HL-60 (cell line): Measurements from ENCODE around the gene BCO1.

Experiments used
- DNase-seq, 2 experiments: peaks; one replicate each; pipeline ENCODE4 v3.0.0-alpha.2; 2010 to 2020; ENCODE audit warnings: low read depth in 1 of 2, low spot score in 1 of 2
- H3K27ac ChIP-seq: fragments of 250-450 bp; sonication (Bioruptor Pico); replicated peaks from 2 replicates; pipeline ENCODE4 v1.5.1; 2020; ENCODE audit warnings: mild to moderate bottlenecking, moderate library complexity
- H3K27me3 ChIP-seq: fragments of 250-450 bp; sonication (Bioruptor Pico); 2 replicates; pipeline ENCODE4 v1.5.1; 2021; ENCODE audit warnings: mild to moderate bottlenecking, moderate library complexity; ENCODE audit not compliant: insufficient read depth, poor library complexity, severe bottlenecking
- H3K4me3 ChIP-seq: replicated peaks from 2 replicates; pipeline ENCODE4 v1.5.1; 2011; ENCODE audit warnings: mild to moderate bottlenecking, control low read depth, low read length; ENCODE audit not compliant: insufficient read depth
- GABPA ChIP-seq: IDR thresholded peaks from 2 replicates; pipeline ENCODE4 v1.6.1; 2012; ENCODE audit warnings: low read depth
- POLR2AphosphoS5 ChIP-seq: IDR thresholded peaks from 2 replicates; pipeline ENCODE4 v1.6.1; 2012; ENCODE audit warnings: low read depth
- SPI1 ChIP-seq: IDR thresholded peaks from 2 replicates; pipeline ENCODE4 v1.6.1; 2012; ENCODE audit warnings: low read depth, mild to moderate bottlenecking, borderline replicate concordance
- TF ChIP-seq, protein P1 (sequence below): IDR thresholded peaks from one replicate; pipeline ENCODE4 v1.5.1; 2011; ENCODE audit warnings: low read length, control low read depth, inconsistent platforms; ENCODE audit not compliant: insufficient read depth
- TF ChIP-seq, protein P2 (sequence below): IDR thresholded peaks from 2 replicates; pipeline ENCODE4 v1.6.1; 2012; ENCODE audit warnings: low read depth; ENCODE audit not compliant: insufficient replicate concordance

The BCO1 gene

DNA sequence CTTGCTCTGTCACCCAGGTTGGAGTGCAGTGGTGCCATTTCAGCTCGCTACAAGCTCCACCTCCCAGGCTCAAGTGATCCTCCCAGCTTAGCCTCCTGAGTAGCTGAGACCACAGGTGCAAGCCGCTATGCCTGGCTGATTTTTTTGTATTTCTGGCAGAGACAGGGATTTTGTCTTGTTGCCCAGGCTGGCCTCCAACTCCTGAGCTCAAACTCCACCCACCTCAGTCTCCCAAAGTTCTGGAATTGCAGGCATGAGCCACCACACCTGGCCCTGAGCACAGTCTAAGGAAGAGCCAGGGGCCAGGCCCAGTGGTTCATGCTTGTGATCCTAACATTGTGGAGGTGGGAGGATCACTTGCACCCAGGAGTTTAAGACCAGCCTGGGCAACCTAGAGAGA, 21.8 kb upstream of the BCO1 start:
- Histone ChIP-seq H3K27ac (no peak overlapping the region), H3K4me3 (no peak overlapping the region), H3K27me3 (peaks cover 3% of the 10 kb centered on the region)
- no peak for TF ChIP-seq GABPA
- no peak for TF ChIP-seq POLR2AphosphoS5
- TF ChIP-seq SPI1 = no peak
- TF ChIP-seq, protein P1, sequence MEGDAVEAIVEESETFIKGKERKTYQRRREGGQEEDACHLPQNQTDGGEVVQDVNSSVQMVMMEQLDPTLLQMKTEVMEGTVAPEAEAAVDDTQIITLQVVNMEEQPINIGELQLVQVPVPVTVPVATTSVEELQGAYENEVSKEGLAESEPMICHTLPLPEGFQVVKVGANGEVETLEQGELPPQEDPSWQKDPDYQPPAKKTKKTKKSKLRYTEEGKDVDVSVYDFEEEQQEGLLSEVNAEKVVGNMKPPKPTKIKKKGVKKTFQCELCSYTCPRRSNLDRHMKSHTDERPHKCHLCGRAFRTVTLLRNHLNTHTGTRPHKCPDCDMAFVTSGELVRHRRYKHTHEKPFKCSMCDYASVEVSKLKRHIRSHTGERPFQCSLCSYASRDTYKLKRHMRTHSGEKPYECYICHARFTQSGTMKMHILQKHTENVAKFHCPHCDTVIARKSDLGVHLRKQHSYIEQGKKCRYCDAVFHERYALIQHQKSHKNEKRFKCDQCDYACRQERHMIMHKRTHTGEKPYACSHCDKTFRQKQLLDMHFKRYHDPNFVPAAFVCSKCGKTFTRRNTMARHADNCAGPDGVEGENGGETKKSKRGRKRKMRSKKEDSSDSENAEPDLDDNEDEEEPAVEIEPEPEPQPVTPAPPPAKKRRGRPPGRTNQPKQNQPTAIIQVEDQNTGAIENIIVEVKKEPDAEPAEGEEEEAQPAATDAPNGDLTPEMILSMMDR = no peak
- TF ChIP-seq, protein P2, sequence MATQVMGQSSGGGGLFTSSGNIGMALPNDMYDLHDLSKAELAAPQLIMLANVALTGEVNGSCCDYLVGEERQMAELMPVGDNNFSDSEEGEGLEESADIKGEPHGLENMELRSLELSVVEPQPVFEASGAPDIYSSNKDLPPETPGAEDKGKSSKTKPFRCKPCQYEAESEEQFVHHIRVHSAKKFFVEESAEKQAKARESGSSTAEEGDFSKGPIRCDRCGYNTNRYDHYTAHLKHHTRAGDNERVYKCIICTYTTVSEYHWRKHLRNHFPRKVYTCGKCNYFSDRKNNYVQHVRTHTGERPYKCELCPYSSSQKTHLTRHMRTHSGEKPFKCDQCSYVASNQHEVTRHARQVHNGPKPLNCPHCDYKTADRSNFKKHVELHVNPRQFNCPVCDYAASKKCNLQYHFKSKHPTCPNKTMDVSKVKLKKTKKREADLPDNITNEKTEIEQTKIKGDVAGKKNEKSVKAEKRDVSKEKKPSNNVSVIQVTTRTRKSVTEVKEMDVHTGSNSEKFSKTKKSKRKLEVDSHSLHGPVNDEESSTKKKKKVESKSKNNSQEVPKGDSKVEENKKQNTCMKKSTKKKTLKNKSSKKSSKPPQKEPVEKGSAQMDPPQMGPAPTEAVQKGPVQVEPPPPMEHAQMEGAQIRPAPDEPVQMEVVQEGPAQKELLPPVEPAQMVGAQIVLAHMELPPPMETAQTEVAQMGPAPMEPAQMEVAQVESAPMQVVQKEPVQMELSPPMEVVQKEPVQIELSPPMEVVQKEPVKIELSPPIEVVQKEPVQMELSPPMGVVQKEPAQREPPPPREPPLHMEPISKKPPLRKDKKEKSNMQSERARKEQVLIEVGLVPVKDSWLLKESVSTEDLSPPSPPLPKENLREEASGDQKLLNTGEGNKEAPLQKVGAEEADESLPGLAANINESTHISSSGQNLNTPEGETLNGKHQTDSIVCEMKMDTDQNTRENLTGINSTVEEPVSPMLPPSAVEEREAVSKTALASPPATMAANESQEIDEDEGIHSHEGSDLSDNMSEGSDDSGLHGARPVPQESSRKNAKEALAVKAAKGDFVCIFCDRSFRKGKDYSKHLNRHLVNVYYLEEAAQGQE = no peak
- DNase-seq = no peak

DNA sequence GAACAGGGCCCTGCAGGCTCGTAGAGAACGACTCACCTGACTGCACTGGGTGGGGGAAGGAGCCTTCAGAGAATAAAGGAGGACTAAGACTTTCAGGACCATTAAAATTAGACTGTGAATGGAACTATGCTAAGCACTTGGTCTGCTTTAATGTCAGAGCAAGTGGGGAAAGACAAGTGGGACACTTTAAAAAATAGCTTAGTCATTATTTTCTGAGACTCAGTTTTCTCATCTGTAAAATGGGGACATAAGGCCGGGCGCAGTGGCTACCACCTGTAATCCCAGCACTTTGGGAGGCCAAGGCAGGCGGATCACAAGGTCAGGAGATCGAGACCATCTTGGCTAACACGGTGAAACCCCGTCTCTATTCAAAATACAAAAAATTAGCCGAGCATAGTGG, 19.3 kb upstream of the BCO1 start:
- no peaks in the 10 kb centered on the region for H3K27me3 ChIP-seq
- DNase-seq = no peak
- no peak overlapping the region for H3K4me3 ChIP-seq

DNA sequence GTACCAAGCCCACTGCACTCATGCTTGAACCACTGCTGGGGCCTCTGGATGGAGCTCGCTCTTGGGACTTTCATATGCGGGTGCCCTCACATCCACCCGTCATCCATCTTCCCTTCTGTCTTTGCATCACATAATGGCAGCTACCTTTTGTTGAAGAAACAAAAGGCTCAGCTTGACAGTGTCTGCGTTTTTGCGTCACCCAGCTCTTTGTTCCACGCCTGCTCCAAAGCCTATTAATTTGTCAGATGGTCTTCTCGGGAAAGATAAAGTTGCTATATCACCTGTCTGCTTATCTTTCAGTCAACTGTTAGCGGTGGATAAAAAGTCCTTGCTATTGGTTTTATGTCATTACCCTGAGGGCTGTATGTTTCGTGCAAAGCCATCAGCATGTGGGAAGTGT, 18.1 kb upstream of the BCO1 start:
- no peak overlapping the region for H3K4me3 ChIP-seq
- no peaks in the 10 kb centered on the region for H3K27me3 ChIP-seq
- DNase-seq = no peak
- TF ChIP-seq, protein P2 = no peak
- no peak for TF ChIP-seq GABPA
- TF ChIP-seq POLR2AphosphoS5 = no peak
- TF ChIP-seq SPI1 = no peak
- TF ChIP-seq, protein P1 = no peak
- H3K27ac ChIP-seq = no peak overlapping the region

More for the DNA sequence above, 19.3 kb upstream of the BCO1 start:
- TF ChIP-seq POLR2AphosphoS5 (no peak), GABPA (no peak), SPI1 (no peak)
- TF ChIP-seq, protein P1 = no peak
- TF ChIP-seq, protein P2 = no peak
- H3K27ac ChIP-seq = no peak overlapping the region
